Thyroid gland (tissue), 4 donors: ENCODE data around the gene BRMS1.

Source experiments
- POLR2A ChIP-seq, 2 donors: fragments of 450-650 bp; IDR thresholded peaks; one replicate each; pipeline ENCODE4 v1.6.1; 2017; ENCODE audit warnings: antibody characterized with exemption in 2 of 2, mild to moderate bottlenecking in 2 of 2, moderate library complexity in 1 of 2
- TF ChIP-seq, protein P1 (sequence below), 6 experiments: fragments of 200-600 bp in 3 of 6; fragments of 450-650 bp in 3 of 6; sonication (generic) in 3 of 6; IDR thresholded peaks; one replicate each; pipeline ENCODE4 v1.5.1; 2016 to 2019; ENCODE audit warnings: antibody characterized with exemption in 6 of 6, mild to moderate bottlenecking in 2 of 6, inconsistent platforms in 1 of 6, moderate library complexity in 1 of 6

GRCh38 chr11:66326261-66327111, 18.4 kb downstream of the BRMS1 start:
- TF ChIP-seq, protein P1, sequence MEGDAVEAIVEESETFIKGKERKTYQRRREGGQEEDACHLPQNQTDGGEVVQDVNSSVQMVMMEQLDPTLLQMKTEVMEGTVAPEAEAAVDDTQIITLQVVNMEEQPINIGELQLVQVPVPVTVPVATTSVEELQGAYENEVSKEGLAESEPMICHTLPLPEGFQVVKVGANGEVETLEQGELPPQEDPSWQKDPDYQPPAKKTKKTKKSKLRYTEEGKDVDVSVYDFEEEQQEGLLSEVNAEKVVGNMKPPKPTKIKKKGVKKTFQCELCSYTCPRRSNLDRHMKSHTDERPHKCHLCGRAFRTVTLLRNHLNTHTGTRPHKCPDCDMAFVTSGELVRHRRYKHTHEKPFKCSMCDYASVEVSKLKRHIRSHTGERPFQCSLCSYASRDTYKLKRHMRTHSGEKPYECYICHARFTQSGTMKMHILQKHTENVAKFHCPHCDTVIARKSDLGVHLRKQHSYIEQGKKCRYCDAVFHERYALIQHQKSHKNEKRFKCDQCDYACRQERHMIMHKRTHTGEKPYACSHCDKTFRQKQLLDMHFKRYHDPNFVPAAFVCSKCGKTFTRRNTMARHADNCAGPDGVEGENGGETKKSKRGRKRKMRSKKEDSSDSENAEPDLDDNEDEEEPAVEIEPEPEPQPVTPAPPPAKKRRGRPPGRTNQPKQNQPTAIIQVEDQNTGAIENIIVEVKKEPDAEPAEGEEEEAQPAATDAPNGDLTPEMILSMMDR (IDR thresholded peaks at IDR 0.05), result no peak
- TF ChIP-seq POLR2A (IDR thresholded peaks at IDR 0.05), result no peak
